Endothelial cell of umbilical vein (primary cell): ENCODE data around the gene DSE.

Experiments used
- CTCF ChIP-seq, 2 donors: IDR thresholded peaks; 1 replicate in 1 of 2; 2 replicates in 1 of 2; pipeline ENCODE4 v1.5.1; 2011; ENCODE audit warnings: low read length in 2 of 2, mild to moderate bottlenecking in 2 of 2, moderate library complexity in 2 of 2, control low read depth in 1 of 2, inconsistent platforms in 1 of 2, low read depth in 1 of 2; ENCODE audit not compliant: insufficient read depth in 1 of 2; ENCODE audit errors: extremely low read depth in 1 of 2
- EZH2 ChIP-seq: IDR thresholded peaks from 2 replicates; pipeline ENCODE4 v1.6.1; 2012; ENCODE audit warnings: borderline replicate concordance, low read depth, mild to moderate bottlenecking, moderate library complexity, low read length, inconsistent platforms; ENCODE audit not compliant: severe bottlenecking
- FOS ChIP-seq: IDR thresholded peaks from 2 replicates; pipeline ENCODE4 v1.6.1; 2011; ENCODE audit warnings: mild to moderate bottlenecking, low read length, moderate library complexity, borderline replicate concordance; ENCODE audit not compliant: insufficient read depth
- GATA2 ChIP-seq: IDR thresholded peaks from 2 replicates; pipeline ENCODE4 v1.7.0; 2011; ENCODE audit warnings: low read depth, mild to moderate bottlenecking, moderate library complexity, mixed read lengths, low read length; ENCODE audit not compliant: insufficient read length, insufficient read depth
- JUN ChIP-seq: IDR thresholded peaks from 2 replicates; pipeline ENCODE4 v1.6.1; 2011; ENCODE audit warnings: borderline replicate concordance, low read depth; ENCODE audit not compliant: insufficient read length, insufficient read depth
- MAX ChIP-seq: IDR thresholded peaks from 2 replicates; pipeline ENCODE4 v1.6.1; 2011; ENCODE audit not compliant: insufficient read depth, insufficient read length
- MYC ChIP-seq: IDR thresholded peaks from one replicate; pipeline ENCODE4 v1.6.1; 2011; ENCODE audit warnings: mild to moderate bottlenecking, low read depth, low read length
- POLR2A ChIP-seq: IDR thresholded peaks from 2 replicates; pipeline ENCODE4 v1.6.1; 2012; ENCODE audit warnings: low read depth, mild to moderate bottlenecking, control low read depth, low read length
- POLR2AphosphoS5 ChIP-seq: IDR thresholded peaks from 2 replicates; pipeline ENCODE4 v1.6.1; 2012; ENCODE audit warnings: low read depth, mild to moderate bottlenecking, control low read depth, low read length, moderate library complexity; ENCODE audit not compliant: insufficient read depth

GRCh38 chr6:116482780-116483179 is 112.0 kb downstream of the DSE start:
- no peak for TF ChIP-seq POLR2A
- no peak for TF ChIP-seq MAX
- no peak for TF ChIP-seq CTCF (IDR thresholded peaks at IDR 0.05; ENCODE audit: extremely low read depth in 1 of 2, insufficient read depth in 1 of 2, low read depth in 1 of 2, low read length in 2 of 2)
- no peak for TF ChIP-seq MYC
- no peak for TF ChIP-seq POLR2AphosphoS5
- TF ChIP-seq JUN, result no peak
- no peak for TF ChIP-seq EZH2
- no peak for TF ChIP-seq GATA2
- no peak for TF ChIP-seq FOS
